Activated naive CD4-positive, alpha-beta T cell treated with anti-CD3 and anti-CD28 coated beads, Interleukin-2, amount 50 U/mL, for 24 hours (primary cell): ENCODE results near the gene RANBP3.

Experiments used
- H3K27ac Mint-ChIP-seq: one replicate; pipeline ENCODE4 v1.8.0; 2021; ENCODE audit warnings: mild to moderate bottlenecking, mixed read lengths
- H3K27me3 Mint-ChIP-seq: one replicate; pipeline ENCODE4 v1.8.0; 2021; ENCODE audit warnings: mixed read lengths
- H3K36me3 Mint-ChIP-seq: one replicate; pipeline ENCODE4 v1.8.0; 2021; ENCODE audit warnings: mixed read lengths
- H3K4me1 Mint-ChIP-seq: one replicate; pipeline ENCODE4 v1.8.0; 2021; ENCODE audit warnings: mixed read lengths
- H3K4me3 Mint-ChIP-seq: one replicate; pipeline ENCODE4 v1.8.0; 2021; ENCODE audit warnings: mild to moderate bottlenecking, mixed read lengths
- H3K9me3 Mint-ChIP-seq: one replicate; pipeline ENCODE4 v1.8.0; 2021; ENCODE audit warnings: mixed read lengths

RANBP3 gene

DNA sequence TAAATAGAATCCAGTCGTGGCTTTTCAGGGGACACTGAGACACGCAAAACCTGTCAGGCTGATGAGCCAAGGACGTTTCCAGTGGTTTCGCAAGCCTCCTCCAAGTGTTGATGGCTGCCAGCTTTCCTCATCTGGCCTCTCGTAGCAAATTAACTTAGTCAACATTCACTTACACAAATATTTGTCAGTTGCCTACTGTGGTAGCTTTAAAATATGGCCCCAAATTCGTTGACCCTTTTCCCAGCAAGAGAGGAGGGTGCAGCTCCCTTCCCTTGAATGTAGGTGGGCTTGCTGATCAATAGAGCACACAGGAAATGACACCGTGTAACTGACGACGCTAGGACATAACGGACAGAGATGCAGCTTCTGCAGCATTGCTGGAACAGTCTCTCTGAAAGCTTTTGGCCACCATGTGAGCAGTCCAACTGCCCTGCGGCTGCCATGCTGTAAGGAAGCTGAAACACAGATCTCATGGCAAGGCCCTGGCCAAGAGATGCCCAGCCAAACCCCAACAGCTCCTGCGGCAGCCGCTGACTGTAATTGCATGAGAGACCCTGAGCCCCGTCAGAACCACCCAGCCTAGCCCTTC is 5.5 kb upstream of the RANBP3 start:
- no peak overlapping the region for H3K4me3 Mint-ChIP-seq
- H3K36me3 Mint-ChIP-seq = no peaks in the 10 kb centered on the region
- H3K27me3 Mint-ChIP-seq = no peaks in the 10 kb centered on the region
- H3K27ac Mint-ChIP-seq = no peak overlapping the region
- H3K4me1 Mint-ChIP-seq = peaks cover 29% of the 10 kb centered on the region
- no peaks in the 10 kb centered on the region for H3K9me3 Mint-ChIP-seq

DNA sequence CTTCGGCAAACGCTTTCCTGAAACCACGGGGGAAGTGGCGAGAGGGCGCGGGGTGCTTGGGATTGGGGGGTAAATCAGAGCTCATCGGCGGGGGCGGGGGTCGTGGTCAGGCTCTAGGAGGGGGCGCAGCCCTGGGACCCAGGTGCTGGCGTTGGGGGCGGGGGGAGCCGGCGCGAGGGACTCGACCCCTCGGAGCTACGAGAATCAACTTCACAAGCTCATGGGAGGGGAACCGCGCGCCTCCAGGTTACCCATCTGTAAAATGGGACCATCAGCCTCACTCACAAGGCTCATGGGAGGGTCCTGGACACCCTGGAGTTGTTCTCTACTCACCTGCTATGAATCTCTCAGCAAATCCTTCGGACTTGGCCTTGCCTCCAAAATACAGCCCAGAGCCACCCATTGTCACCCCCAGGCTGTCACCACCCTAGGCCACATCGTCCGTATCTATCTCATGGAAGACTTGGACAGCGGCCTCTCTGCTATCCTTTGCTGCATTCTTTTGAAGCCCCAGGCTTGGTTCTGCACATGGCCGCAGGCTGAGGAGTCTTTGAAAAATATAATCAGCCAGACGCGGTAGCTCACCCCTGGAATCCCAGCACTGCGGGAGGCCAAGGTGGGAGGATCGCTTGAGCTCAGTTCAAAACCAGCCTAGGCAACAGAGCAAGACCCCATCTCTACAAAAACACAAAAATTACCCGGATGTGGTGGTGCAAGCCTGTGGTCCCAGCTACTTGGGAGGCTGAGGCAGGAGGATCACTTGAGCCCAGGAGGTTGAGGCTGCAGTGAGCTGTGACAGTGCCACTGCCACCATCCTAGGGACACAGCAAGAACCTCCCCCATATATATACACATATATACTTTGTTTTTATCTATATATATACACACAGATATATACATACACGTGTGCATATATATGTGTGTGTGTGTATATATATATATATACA is 939 bp upstream of the RANBP3 start:
- H3K9me3 Mint-ChIP-seq = no peaks in the 10 kb centered on the region
- peaks cover 56% of the 10 kb centered on the region for H3K4me1 Mint-ChIP-seq
- H3K27me3 Mint-ChIP-seq = no peaks in the 10 kb centered on the region
- H3K4me3 Mint-ChIP-seq = peak overlapping the region; percentile 98
- peaks cover 4% of the 10 kb centered on the region for H3K36me3 Mint-ChIP-seq
- H3K27ac Mint-ChIP-seq = peak overlapping the region; percentile 96

DNA sequence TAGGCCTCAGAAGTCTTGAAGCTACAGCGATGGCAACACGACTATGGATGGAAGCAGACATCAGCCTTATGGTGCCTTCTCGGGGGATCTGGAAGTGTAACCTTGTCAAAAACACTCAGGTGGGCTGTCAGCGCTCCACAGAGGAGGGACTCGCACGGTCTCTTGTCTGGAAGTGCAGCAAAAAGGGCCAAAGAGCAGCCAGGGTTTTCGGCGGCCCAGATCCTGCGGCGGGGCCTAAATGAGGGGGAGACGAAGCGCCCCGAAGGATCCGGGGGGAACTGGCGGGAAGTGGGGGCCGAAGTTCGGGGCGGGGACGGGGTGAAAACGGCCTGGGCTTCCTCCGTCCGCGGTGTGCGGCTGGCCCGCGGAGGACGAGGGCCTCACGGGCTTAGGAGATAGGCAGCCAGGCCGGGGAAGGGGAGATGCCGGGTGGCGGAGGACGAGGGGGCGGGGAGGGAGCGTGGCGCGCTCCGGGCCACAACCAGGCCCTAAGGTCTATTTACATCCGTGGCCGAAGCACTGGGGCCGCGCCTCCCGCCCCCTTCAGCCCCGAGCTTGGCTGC is 637 bp downstream of the RANBP3 start:
- H3K36me3 Mint-ChIP-seq = peaks cover 6% of the 10 kb centered on the region
- peaks cover 61% of the 10 kb centered on the region for H3K4me1 Mint-ChIP-seq
- H3K27ac Mint-ChIP-seq = peak overlapping the region; percentile 96
- H3K4me3 Mint-ChIP-seq = peak overlapping the region; percentile 98
- no peaks in the 10 kb centered on the region for H3K9me3 Mint-ChIP-seq
- H3K27me3 Mint-ChIP-seq = no peaks in the 10 kb centered on the region

- peaks cover 64% of the 10 kb centered on the region for H3K4me1 Mint-ChIP-seq
- H3K4me3 Mint-ChIP-seq = peak overlapping the region; percentile 98
- peaks cover 6% of the 10 kb centered on the region for H3K36me3 Mint-ChIP-seq
- H3K9me3 Mint-ChIP-seq = no peaks in the 10 kb centered on the region
- peak overlapping the region; percentile 96 for H3K27ac Mint-ChIP-seq
- H3K27me3 Mint-ChIP-seq = no peaks in the 10 kb centered on the region
Measured at GRCh38 chr19:5976768-5977167, 1.2 kb downstream of the RANBP3 start.

DNA sequence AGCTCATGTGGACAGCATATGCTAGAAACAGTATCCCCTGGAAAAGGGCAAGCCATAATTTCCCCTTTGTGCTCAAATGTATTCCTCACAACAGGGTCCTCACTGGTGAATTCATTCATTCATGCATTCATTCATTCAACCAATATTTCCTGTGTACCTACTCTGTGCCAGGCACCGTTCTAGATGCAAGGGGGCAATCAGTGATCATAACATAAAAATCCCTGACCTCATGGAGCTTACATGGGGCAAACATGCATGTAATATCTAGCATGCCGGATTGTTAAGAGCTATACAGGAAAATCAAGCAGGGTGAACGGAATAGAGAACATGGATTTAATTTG is 2.6 kb downstream of the RANBP3 start:
- peak overlapping the region; percentile 98 for H3K4me3 Mint-ChIP-seq
- H3K27ac Mint-ChIP-seq = peak overlapping the region; percentile 97
- no peaks in the 10 kb centered on the region for H3K9me3 Mint-ChIP-seq
- H3K4me1 Mint-ChIP-seq = peaks cover 75% of the 10 kb centered on the region
- H3K27me3 Mint-ChIP-seq = no peaks in the 10 kb centered on the region
- H3K36me3 Mint-ChIP-seq = peaks cover 6% of the 10 kb centered on the region

DNA sequence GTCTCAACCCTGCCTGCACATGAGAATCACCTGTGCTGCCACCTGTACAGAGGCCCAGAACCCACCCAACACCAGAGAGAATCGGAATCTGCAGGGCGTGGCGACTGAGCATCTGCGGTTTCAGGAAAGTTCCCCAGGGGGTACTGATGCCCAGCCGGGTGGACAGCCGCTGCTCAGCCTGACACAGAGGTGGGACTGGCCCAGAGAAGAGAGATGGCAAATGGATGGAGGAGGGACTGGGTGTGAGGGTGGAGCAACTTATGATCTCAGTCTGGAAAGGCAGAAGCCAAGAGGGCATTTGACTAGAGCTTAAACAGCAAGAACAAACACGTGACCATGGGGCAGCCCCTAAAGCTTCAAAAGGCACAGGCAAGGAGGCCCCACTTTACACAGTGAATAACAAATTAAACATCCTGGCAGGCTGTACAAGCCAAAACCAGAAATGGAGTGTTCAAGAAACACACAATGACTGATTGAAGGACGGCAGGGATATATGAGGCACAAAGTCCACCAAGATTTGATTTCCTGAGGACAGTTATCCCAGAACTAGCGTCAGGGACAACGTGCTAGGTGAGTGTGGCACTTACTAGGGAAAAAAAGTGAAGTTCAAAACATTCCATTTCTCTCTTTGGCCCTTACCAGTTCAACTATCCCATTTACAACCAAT is 3.1 kb downstream of the RANBP3 start:
- peaks cover 6% of the 10 kb centered on the region for H3K36me3 Mint-ChIP-seq
- peaks cover 77% of the 10 kb centered on the region for H3K4me1 Mint-ChIP-seq
- peak overlapping the region; percentile 98 for H3K4me3 Mint-ChIP-seq

DNA sequence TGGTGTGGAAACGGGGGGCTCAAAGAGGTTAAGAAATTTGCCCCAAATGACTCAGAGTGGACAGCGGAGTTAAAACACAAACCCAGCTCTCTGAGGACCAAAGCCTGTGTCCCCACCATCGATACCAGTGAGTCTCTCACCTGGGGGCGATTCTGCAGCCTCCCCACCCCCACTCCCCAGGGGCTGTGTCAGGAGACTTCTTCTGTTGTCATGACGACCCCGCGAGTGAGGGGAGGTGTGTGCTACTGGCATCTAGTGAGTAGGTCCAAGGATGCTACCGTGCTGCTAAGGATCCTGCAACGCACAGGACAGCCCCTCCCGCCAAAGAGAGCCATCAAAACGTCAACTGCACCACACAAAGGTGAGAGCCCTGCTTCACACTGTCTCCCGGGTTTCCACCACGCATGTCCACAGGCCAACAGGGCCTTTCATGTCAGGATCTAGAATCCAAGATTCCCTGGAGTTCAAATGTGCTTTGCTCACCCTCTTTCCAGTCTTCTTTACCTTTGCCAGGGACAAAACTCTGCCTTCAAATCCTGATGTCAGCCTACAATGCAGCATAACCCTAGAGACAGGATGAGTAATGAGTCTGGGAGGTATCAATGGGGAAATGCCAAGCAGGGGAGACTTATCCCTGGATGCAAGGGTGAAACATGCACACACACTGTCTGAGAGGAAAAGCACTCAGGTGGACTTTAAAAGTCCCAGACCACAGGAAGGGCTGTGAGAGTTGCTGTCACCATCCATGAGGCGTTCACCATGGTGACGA is 3.9 kb downstream of the RANBP3 start:
- no peaks in the 10 kb centered on the region for H3K9me3 Mint-ChIP-seq
- H3K27ac Mint-ChIP-seq = peak overlapping the region; percentile 97
- peaks cover 6% of the 10 kb centered on the region for H3K36me3 Mint-ChIP-seq
- H3K27me3 Mint-ChIP-seq = no peaks in the 10 kb centered on the region
- peak overlapping the region; percentile 98 for H3K4me3 Mint-ChIP-seq
- H3K4me1 Mint-ChIP-seq = peaks cover 75% of the 10 kb centered on the region

More for the DNA sequence above, 3.1 kb downstream of the RANBP3 start:
- Mint-ChIP-seq H3K27ac (peak overlapping the region; percentile 97), H3K27me3 (no peaks in the 10 kb centered on the region), H3K9me3 (no peaks in the 10 kb centered on the region)

GRCh38 chr19:5973376-5973775 is 4.6 kb downstream of the RANBP3 start:
- Mint-ChIP-seq H3K4me1 (peaks cover 78% of the 10 kb centered on the region), H3K9me3 (no peaks in the 10 kb centered on the region), H3K27ac (no peak overlapping the region), H3K36me3 (peaks cover 6% of the 10 kb centered on the region), H3K4me3 (no peak overlapping the region), H3K27me3 (no peaks in the 10 kb centered on the region)

GRCh38 chr19:5972355-5972731 is 5.6 kb downstream of the RANBP3 start:
- no peak overlapping the region for H3K4me3 Mint-ChIP-seq
- no peaks in the 10 kb centered on the region for H3K9me3 Mint-ChIP-seq

GRCh38 chr19:5971714-5972354 is 6.1 kb downstream of the RANBP3 start:
- Mint-ChIP-seq H3K9me3 (no peaks in the 10 kb centered on the region), H3K27me3 (no peaks in the 10 kb centered on the region), H3K4me1 (peaks cover 87% of the 10 kb centered on the region), H3K36me3 (peaks cover 6% of the 10 kb centered on the region), H3K27ac (peak overlapping the region; percentile 6), H3K4me3 (peak overlapping the region; percentile 24)

More at GRCh38 chr19:5972355-5972731, 5.6 kb downstream of the RANBP3 start:
- peaks cover 85% of the 10 kb centered on the region for H3K4me1 Mint-ChIP-seq
- no peaks in the 10 kb centered on the region for H3K27me3 Mint-ChIP-seq
- H3K27ac Mint-ChIP-seq = no peak overlapping the region
- peaks cover 6% of the 10 kb centered on the region for H3K36me3 Mint-ChIP-seq

GRCh38 chr19:5969476-5969875 is 8.5 kb downstream of the RANBP3 start:
- peaks cover 2% of the 10 kb centered on the region for H3K36me3 Mint-ChIP-seq
- H3K27ac Mint-ChIP-seq = peak overlapping the region; percentile 41
- peaks cover 87% of the 10 kb centered on the region for H3K4me1 Mint-ChIP-seq
- H3K27me3 Mint-ChIP-seq = no peaks in the 10 kb centered on the region
- H3K4me3 Mint-ChIP-seq = no peak overlapping the region
- no peaks in the 10 kb centered on the region for H3K9me3 Mint-ChIP-seq

GRCh38 chr19:5968431-5969373 is 9.2 kb downstream of the RANBP3 start:
- H3K27me3 Mint-ChIP-seq = no peaks in the 10 kb centered on the region
- peaks cover 90% of the 10 kb centered on the region for H3K4me1 Mint-ChIP-seq
- H3K36me3 Mint-ChIP-seq = peaks cover 2% of the 10 kb centered on the region
- no peaks in the 10 kb centered on the region for H3K9me3 Mint-ChIP-seq
- H3K4me3 Mint-ChIP-seq = peak overlapping the region; percentile 51
- H3K27ac Mint-ChIP-seq = peak overlapping the region; percentile 97

- peak overlapping the region; percentile 97 for H3K27ac Mint-ChIP-seq
- H3K9me3 Mint-ChIP-seq = no peaks in the 10 kb centered on the region
- no peaks in the 10 kb centered on the region for H3K27me3 Mint-ChIP-seq
- H3K4me1 Mint-ChIP-seq = peaks cover 90% of the 10 kb centered on the region
- peaks cover 2% of the 10 kb centered on the region for H3K36me3 Mint-ChIP-seq
- H3K4me3 Mint-ChIP-seq = peak overlapping the region; percentile 51
Measured at GRCh38 chr19:5967994-5968430, 9.9 kb downstream of the RANBP3 start.

- H3K27ac Mint-ChIP-seq = peak overlapping the region; percentile 14
- H3K36me3 Mint-ChIP-seq = peaks cover 1% of the 10 kb centered on the region
- H3K4me3 Mint-ChIP-seq = peak overlapping the region; percentile 51
- H3K9me3 Mint-ChIP-seq = no peaks in the 10 kb centered on the region
- peaks cover 92% of the 10 kb centered on the region for H3K4me1 Mint-ChIP-seq
- no peaks in the 10 kb centered on the region for H3K27me3 Mint-ChIP-seq
Measured at GRCh38 chr19:5967571-5967970, 10.4 kb downstream of the RANBP3 start.
